Uterus (tissue), 4 donors: ENCODE data around the gene CTCFL. TPM values are rescaled to one million over a fixed set of nuclear protein-coding genes. Genes with fewer than 3 reads are reported as not detected.

Experiments used
- DNase-seq, 2 donors: peaks; one replicate each; pipeline ENCODE4 v3.0.0-alpha.2; 2019 to 2020
- H3K27ac ChIP-seq, 2 donors: fragments of 200-600 bp; sonication (generic); 1 replicate in 1 of 2; 2 replicates in 1 of 2; pipeline ENCODE4 v1.5.1; 2016 to 2018
- H3K27me3 ChIP-seq, 2 donors: fragments of 200-600 bp; sonication (generic); one replicate each; pipeline ENCODE4 v1.5.1; 2018 to 2019; ENCODE audit warnings: control low read depth in 1 of 2
- H3K36me3 ChIP-seq, 2 donors: fragments of 200-600 bp; sonication (generic); one replicate each; pipeline ENCODE4 v1.5.1; 2019; ENCODE audit warnings: control low read depth in 1 of 2
- H3K4me1 ChIP-seq, 2 donors: fragments of 200-600 bp; sonication (generic); one replicate each; pipeline ENCODE4 v1.5.1; 2018 to 2019; ENCODE audit warnings: control low read depth in 1 of 2
- H3K4me3 ChIP-seq, 2 donors: fragments of 200-600 bp; sonication (generic); 1 replicate in 1 of 2; 2 replicates in 1 of 2; pipeline ENCODE4 v1.5.1; 2018 to 2019; ENCODE audit warnings: mild to moderate bottlenecking in 1 of 2
- H3K9me3 ChIP-seq, 2 donors: fragments of 200-600 bp; sonication (generic); one replicate each; pipeline ENCODE4 v1.5.1; 2019; ENCODE audit warnings: control low read depth in 1 of 2
- POLR2A ChIP-seq, 2 donors: fragments of 450-650 bp; IDR thresholded peaks; one replicate each; pipeline ENCODE4 v1.6.1; 2016; ENCODE audit warnings: antibody characterized with exemption in 2 of 2, mild to moderate bottlenecking in 1 of 2, moderate library complexity in 1 of 2
- intact Hi-C: fragments of 100-400 bp; cut with DNase I; formaldehyde crosslinking; loops from one replicate; pipeline ENCODE4 v1.15.1; 2023; ENCODE audit warnings: low total_unique reads
- total RNA-seq, 4 donors: library from RNA; depleted of rRNA in 3 of 4; stranded (reverse); fragments of >200 nt in 3 of 4; gene quantifications; one replicate each; pipeline versions ENCODE4 v1.1.0 to v1.2.4, GENCODE V29; 2014 to 2023
- TF ChIP-seq, protein P1 (sequence below), 4 experiments: fragments of 200-600 bp in 2 of 4; fragments of 450-650 bp in 2 of 4; sonication (generic) in 2 of 4; IDR thresholded peaks; one replicate each; pipeline ENCODE4 v1.5.1; 2016 to 2019; ENCODE audit warnings: antibody characterized with exemption in 4 of 4, mild to moderate bottlenecking in 2 of 4, moderate library complexity in 1 of 4
- donor health status: DM: yes; HTN: yes; CAD: no.

Gene CTCFL
- total RNA-seq, 4 donors from 2014 or later = 0.07 TPM; not detected in 3

DNA sequence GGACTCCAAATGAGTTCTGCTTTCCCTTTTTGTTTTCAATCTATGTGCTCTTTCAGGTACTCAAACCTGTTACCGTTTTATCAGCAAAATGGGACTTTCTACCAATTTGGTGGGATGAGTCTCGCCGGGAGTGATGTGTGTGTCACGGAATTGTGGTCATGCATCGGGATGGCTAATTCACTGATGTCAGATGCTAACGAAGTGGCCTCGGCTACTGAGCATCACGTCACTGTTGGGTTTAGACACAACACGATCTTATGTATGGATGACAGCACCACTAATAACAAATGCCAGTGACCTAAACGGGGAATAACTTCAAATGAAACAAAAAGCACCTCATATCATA is 34.3 kb upstream of the CTCFL start:
- no peak for TF ChIP-seq POLR2A (IDR thresholded peaks at IDR 0.05)
- TF ChIP-seq, protein P1, sequence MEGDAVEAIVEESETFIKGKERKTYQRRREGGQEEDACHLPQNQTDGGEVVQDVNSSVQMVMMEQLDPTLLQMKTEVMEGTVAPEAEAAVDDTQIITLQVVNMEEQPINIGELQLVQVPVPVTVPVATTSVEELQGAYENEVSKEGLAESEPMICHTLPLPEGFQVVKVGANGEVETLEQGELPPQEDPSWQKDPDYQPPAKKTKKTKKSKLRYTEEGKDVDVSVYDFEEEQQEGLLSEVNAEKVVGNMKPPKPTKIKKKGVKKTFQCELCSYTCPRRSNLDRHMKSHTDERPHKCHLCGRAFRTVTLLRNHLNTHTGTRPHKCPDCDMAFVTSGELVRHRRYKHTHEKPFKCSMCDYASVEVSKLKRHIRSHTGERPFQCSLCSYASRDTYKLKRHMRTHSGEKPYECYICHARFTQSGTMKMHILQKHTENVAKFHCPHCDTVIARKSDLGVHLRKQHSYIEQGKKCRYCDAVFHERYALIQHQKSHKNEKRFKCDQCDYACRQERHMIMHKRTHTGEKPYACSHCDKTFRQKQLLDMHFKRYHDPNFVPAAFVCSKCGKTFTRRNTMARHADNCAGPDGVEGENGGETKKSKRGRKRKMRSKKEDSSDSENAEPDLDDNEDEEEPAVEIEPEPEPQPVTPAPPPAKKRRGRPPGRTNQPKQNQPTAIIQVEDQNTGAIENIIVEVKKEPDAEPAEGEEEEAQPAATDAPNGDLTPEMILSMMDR (IDR thresholded peaks at IDR 0.05) = no peak
- Histone ChIP-seq H3K4me3 (no peak overlapping the region), H3K27me3 (no peaks in the 10 kb centered on the region), H3K27ac (no peak overlapping the region), H3K9me3 (no peaks in the 10 kb centered on the region), H3K4me1 (peaks cover 0 to 3% of the 10 kb centered on the region in 2 donors), H3K36me3 (no peaks in the 10 kb centered on the region)
- no peak for DNase-seq
- intact Hi-C loops = no loop called here

DNA sequence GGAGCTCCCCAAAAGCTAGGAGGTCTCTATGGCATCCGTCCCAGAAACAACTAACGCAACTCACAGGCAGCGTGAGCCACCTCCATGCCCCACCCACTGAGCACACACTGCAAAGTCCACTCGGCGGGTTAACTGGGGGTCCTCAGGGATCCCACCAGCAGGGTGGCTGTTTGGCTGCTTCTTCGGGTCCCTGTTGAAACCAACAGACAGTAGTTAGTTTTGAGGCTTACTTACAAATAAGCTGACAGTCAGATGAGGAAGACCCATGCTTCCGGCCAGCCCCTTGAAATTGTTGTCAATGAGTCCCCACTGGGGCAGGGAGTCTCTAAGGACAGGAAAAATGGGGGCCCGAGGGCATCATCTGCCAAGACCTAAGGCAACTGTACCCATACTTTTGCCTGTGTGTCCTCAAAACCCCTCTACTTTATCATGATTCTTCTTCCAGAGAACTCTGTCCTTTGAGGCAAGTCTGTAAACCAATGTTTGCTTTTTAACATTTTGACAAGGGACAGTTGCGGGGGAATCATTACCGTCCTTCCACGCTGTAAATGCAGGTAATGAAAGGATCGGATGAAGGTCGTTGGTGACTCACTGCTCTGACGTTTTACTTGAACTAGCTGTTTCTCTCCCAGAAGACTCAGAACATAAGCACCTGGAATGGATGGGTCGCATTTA is 33.8 kb upstream of the CTCFL start:
- DNase-seq = no peak
- Histone ChIP-seq H3K4me3 (no peak overlapping the region), H3K9me3 (no peaks in the 10 kb centered on the region), H3K4me1 (peaks cover 0 to 3% of the 10 kb centered on the region in 2 donors), H3K27me3 (no peaks in the 10 kb centered on the region), H3K27ac (no peak overlapping the region), H3K36me3 (no peaks in the 10 kb centered on the region)
- no peak for TF ChIP-seq POLR2A (IDR thresholded peaks at IDR 0.05)
- TF ChIP-seq, protein P1 (IDR thresholded peaks at IDR 0.05) = no peak
- intact Hi-C loops = no loop called here

DNA sequence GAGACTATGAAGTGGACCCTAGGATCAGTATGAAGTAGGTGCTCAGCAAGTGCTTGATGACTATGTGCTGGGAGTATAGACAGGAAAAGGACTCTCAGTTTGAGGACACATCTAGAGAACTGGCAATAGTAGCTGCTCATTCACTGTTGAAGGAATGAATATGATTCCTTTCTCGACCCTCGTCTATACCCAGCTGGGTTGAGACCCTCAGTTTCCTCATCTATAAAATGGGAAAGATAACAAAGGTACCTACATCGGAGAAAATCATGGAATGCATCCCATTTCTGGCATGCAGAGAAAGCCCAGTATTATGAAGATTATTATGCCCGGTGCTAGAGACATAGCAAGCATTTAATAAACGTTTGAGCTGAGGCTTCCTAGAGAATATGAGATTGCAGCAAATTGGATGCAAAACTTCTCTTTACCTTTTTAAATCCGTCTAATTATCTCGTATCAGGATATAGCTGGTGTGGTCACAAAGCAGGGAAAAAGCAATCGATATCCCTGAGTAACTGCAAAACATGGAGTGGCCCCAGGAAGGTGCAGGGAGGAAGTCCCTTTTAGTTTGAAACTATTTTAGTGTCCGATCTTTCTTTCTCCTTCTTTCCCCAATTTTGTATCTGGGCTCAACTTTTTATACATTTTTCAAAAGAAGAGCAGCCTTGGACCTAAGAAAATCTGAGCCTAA is 33.1 kb upstream of the CTCFL start:
- Histone ChIP-seq H3K4me3 (no peak overlapping the region), H3K9me3 (no peaks in the 10 kb centered on the region), H3K36me3 (no peaks in the 10 kb centered on the region), H3K4me1 (peaks cover 0 to 3% of the 10 kb centered on the region in 2 donors), H3K27me3 (no peaks in the 10 kb centered on the region), H3K27ac (no peak overlapping the region)
- intact Hi-C loops = no loop called here
- DNase-seq = no peak
- no peak for TF ChIP-seq POLR2A (IDR thresholded peaks at IDR 0.05)
- TF ChIP-seq, protein P1 (IDR thresholded peaks at IDR 0.05) = no peak

DNA sequence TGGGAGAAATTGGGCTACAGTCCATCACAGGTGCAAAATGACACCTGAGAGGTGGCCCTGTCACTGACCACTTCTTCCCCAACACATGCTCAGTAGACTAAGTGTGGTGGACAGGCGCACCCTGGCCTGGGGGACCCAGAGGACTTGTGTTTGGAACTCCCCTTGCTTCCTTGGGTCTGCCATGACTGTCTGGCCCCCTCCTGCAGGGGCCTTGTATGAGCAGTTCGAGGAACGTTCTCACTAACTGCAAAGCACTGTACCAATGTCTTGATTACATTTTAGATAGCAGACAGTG is 32.0 kb upstream of the CTCFL start:
- DNase-seq = no peak
- Histone ChIP-seq H3K4me1 (peaks cover 0 to 3% of the 10 kb centered on the region in 2 donors), H3K9me3 (no peaks in the 10 kb centered on the region), H3K36me3 (no peaks in the 10 kb centered on the region), H3K4me3 (no peak overlapping the region), H3K27me3 (no peaks in the 10 kb centered on the region), H3K27ac (no peak overlapping the region)
- TF ChIP-seq, protein P1 (IDR thresholded peaks at IDR 0.05) = no peak
- no peak for TF ChIP-seq POLR2A (IDR thresholded peaks at IDR 0.05)
- intact Hi-C loops = no loop called here

DNA sequence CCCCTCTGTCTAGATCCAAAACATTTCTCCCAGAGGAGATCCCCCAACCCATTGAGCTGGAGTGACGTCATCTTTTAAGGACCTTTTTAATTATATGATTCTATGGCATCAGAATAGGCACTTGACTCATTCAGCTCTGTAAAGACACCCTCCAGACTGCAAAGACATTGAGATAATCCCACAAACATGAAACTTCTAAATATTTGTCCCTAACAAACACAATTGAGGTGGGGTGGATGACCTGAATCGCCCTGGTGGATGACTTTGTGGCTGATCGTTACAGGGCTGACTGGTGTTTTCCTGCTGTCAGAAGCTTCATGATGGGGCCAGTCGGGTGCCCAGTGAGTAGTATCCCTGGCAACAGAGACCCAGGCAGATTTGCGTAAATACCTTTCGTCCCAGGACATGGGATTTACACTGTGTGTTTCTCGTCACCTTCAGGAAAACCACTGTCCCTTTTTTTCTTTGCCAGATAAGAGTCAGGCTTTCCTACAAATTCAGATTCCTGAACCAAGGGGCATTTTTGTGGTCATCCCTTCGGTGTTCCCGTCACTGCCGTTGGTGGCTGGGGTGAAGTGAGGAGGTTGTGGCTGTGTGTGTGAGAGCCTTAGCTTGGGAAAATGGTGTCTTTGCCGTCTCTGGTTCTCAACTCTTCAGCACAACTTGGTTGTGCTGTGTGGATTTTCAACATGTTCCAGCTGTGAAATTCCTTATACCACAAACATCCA is 30.7 kb upstream of the CTCFL start:
- intact Hi-C loops = no loop called here
- Histone ChIP-seq H3K4me3 (no peak overlapping the region), H3K27me3 (no peaks in the 10 kb centered on the region)

More for the DNA sequence above, 30.7 kb upstream of the CTCFL start:
- peaks cover 0 to under 1% of the 10 kb centered on the region in 2 donors for H3K4me1 ChIP-seq
- H3K27ac ChIP-seq = no peak overlapping the region
- H3K9me3 ChIP-seq = no peaks in the 10 kb centered on the region
- TF ChIP-seq, protein P1 (IDR thresholded peaks at IDR 0.05) = no peak
- no peak for TF ChIP-seq POLR2A (IDR thresholded peaks at IDR 0.05)
- DNase-seq = no peak
- no peaks in the 10 kb centered on the region for H3K36me3 ChIP-seq
